GM13976 (cell line): Measurements from ENCODE around the gene DEPDC1B.
"Not testable (repeated sequence)": the region's sequence is repeated elsewhere in the genome, so short reads cannot be mapped to it uniquely, and the experiment has no call there.

Source experiments
- DNase-seq: peaks from one replicate; pipeline ENCODE4 v3.0.0; 2012; ENCODE audit warnings: low spot score
- CTCF ChIP-seq: IDR thresholded peaks from 2 replicates; pipeline ENCODE4 v1.5.1; 2012; ENCODE audit warnings: borderline replicate concordance, mild to moderate bottlenecking; ENCODE audit not compliant: insufficient read depth; ENCODE audit errors: extremely low read depth, missing control alignments, control extremely low read depth
- in situ Hi-C: fragments of 300-500 bp; cut with MboI; formaldehyde crosslinking; loops from one replicate; pipeline ENCODE4 v1.12.0; 2022; ENCODE audit warnings: low sequenced_read_pairs, mixed read lengths, inconsistent platforms; ENCODE audit not compliant: unreplicated experiment

The DEPDC1B gene

GRCh38 chr5:60685028-60685427 is 14.9 kb downstream of the DEPDC1B start:
- DNase-seq = no peak
- in situ Hi-C loops = loop anchor here (25.0 kb wide), 1 partner anchor 252 kb away; the partner anchor contains the start of genes ERCC8 and NDUFAF2
- no peak for TF ChIP-seq CTCF

GRCh38 chr5:60682007-60682406 is 18.0 kb downstream of the DEPDC1B start:
- in situ Hi-C loops = loop anchor here (25.0 kb wide), 1 partner anchor 255 kb away; the partner anchor contains the start of genes ERCC8 and NDUFAF2
- not testable (repeated sequence) for DNase-seq

GRCh38 chr5:60679816-60680215 is 20.1 kb downstream of the DEPDC1B start:
- in situ Hi-C loops = loop anchor here (25.0 kb wide), 1 partner anchor 257 kb away; the partner anchor contains the start of genes ERCC8 and NDUFAF2
- no peak for DNase-seq
- no peak for TF ChIP-seq CTCF

GRCh38 chr5:60677850-60678664 is 21.9 kb downstream of the DEPDC1B start:
- DNase-seq = peak; percentile 51
- peak; percentile 37 for TF ChIP-seq CTCF
- in situ Hi-C loops = loop anchor here (25.0 kb wide), 1 partner anchor 259 kb away; the partner anchor contains the start of genes ERCC8 and NDUFAF2

GRCh38 chr5:60675286-60675685 is 24.7 kb downstream of the DEPDC1B start:
- in situ Hi-C loops = loop anchor here (25.0 kb wide), 1 partner anchor 262 kb away; the partner anchor contains the start of genes ERCC8 and NDUFAF2
- DNase-seq = no peak

GRCh38 chr5:60674251-60675069 is 25.5 kb downstream of the DEPDC1B start:
- no peak for DNase-seq
- in situ Hi-C loops = loop anchor here (25.0 kb wide), 2 partner anchors 263 to 387 kb away; partner anchors contain the start of genes ERCC8 and NDUFAF2
- no peak for TF ChIP-seq CTCF

More at GRCh38 chr5:60675286-60675685, 24.7 kb downstream of the DEPDC1B start:
- no peak for TF ChIP-seq CTCF
